Mammary epithelial cell (primary cell): Measurements from ENCODE around the gene IMMP2L.

Experiments used
- CTCF ChIP-seq, 2 donors: IDR thresholded peaks in 1 of 2; conservative IDR thresholded peaks in 1 of 2; 2 replicates each; pipeline ENCODE4 v1.5.1; 2011 to 2012; ENCODE audit warnings: inconsistent platforms in 2 of 2, low read length in 2 of 2, mild to moderate bottlenecking in 2 of 2, control low read depth in 1 of 2, low read depth in 1 of 2; ENCODE audit not compliant: insufficient read depth in 1 of 2; ENCODE audit errors: extremely low read depth in 1 of 2
- EZH2 ChIP-seq: IDR thresholded peaks from 2 replicates; pipeline ENCODE4 v1.6.1; 2012; ENCODE audit warnings: low read length, inconsistent platforms, borderline replicate concordance

DNA sequence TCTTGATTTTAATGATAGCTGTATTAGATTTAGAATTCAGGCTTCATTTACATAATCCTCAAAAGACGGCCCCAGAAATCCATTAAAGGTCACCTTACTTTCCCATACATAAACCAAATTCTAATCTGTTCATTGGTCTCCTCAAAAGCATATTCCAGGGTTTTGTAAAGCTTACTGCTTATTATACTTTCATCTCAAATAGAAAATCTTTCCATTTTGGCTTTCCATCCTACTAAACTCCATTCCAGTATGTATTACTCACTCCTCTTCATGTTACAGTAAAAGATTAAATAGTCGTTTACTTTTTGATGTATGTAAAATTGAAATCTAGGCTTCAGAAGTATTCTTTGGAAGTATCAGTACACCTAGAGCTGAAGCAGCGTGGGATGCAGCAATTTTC, 614.9 kb downstream of the IMMP2L start:
- TF ChIP-seq CTCF (conservative IDR thresholded peaks at IDR 0.05 in 1 of 2, IDR thresholded peaks at IDR 0.05 in 1 of 2; ENCODE audit: extremely low read depth in 1 of 2, insufficient read depth in 1 of 2, low read depth in 1 of 2, low read length in 2 of 2): no peak
- TF ChIP-seq EZH2: no peak
